ENCODE measurements around the gene LRRC71.

The LRRC71 gene

GRCh38 chr1:156892190-156893047 lies 28.0 kb upstream of the LRRC71 start:
- peak; percentile 70 to 83 for DNase-seq (ENCODE audit: low read depth in 1 of 2, low spot score in 1 of 2)

DNA sequence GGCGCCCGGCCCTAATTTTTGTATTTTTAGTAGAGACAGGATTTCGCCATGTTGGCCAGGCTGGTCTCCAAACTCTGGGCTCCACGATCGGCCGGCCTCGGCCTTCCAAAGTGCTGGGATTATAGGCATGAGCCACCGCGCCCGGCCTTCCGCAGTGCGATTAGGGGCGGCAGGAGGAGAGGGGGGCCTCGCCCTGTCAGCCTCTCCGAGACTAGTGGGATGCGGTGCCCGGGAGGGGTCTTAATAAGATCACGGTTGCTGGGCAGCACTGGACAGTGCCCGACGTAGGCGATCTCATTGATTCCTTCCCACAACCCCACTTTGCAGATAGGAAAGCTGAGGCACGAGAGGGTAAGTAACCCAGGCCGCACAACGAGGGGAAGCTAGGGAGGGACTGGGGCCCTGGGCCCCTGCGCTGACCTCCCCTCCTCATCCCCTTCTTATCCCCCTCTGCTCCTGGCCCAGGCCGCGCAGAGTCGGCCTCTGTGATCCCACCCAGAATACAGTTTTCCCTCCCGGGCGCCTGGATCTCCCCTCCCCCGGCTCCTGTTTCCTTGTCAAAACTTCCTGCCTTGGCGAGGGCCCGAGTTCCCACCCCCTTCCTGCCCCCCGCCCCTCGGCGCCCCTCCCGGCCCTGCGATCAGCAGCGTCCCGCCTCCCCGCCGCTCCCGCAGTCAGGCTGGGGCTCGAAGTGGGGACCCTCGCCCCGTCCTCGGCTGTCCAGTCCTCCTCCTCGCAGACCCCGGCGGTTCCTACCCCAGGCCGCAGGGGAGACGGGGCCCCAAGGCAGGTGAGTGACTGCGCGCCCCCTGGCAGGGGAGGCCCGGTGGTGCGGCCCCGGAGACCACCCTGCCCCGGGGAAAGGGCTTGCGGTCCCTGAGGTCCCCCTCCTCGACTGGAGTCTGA lies 27.1 kb upstream of the LRRC71 start, which contains the start of gene PEAR1:
Gene PEAR1 (plus strand): TSS at position 671 of the 906 bp plus-strand sequence. CDS start 10,209 bp downstream, outside the sequence.
- DNase-seq (ENCODE audit: low read depth in 1 of 2, low spot score in 1 of 2): no peak

- no peak for DNase-seq (ENCODE audit: low read depth in 1 of 2, low spot score in 1 of 2)
Observed at GRCh38 chr1:156894001-156894400, 26.4 kb upstream of the LRRC71 start.

DNA sequence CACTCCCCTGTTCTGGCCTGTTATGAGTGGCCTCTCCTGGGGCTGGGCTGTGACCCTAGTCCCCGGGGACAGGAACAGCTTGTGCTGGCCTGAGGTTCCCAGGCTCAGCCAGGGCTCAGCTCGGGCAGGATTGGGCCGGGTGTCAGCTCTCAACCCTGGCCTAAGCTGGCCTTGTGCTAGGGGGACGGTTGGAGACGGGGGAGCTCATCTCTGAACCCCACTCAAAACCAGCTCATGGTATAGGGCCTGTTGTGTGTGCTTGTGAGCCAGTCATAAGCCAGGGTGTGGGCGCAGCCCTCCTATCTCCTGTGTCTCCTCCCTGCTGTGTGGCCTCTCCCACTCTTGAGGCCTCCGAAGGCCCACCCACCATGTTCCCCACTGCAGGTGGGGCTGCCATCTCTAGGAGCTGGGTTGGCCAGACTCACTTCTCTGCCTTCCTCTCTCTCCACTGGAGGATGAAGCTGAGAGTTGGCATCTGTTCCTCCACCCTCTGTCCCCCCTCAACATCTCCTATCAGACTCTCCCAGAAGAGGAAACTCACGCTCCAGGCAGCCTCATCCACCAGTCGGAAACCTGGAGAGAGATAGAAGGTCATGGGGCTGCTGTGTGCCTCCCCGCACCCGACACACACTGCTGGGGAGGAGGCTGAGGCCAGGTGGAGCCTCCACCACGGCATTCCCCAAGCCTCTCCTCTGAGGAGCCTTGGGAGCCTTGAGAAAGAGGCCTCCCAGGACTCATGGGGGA lies 25.5 kb upstream of the LRRC71 start:
- DNase-seq (ENCODE audit: low read depth in 1 of 2, low spot score in 1 of 2): no peak

- no peak for DNase-seq (ENCODE audit: low read depth in 1 of 2, low spot score in 1 of 2)
Observed at GRCh38 chr1:156895455-156895812, 25.0 kb upstream of the LRRC71 start.

GRCh38 chr1:156895927-156896326 lies 24.5 kb upstream of the LRRC71 start:
- no peak for DNase-seq (ENCODE audit: low read depth in 1 of 2, low spot score in 1 of 2)

DNA sequence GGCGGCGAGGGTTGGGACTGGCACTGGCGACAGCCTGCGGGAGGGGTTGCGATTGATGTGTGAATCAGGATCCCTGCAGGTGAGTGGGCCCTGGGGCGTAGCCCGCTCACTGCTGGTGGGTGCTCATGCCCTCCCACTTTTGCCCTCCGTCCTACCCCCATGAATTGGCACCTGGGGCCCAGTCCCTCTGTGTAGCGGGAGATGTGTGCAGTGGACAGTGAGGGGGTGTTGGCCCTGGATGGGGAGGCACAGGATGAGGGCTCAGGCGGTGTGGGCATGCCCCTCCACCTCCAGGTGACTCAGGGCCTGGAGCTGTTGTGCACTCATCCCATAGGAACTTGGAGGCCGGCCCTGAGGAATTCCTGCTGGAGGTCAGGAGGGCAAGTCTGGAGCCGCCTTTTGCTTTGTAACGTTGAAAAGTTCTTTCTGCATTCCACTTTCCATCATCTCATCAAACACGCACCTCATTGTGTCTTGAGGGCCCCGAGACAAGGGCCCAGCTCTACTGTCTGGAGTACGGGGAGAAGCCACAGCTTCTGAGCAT lies 23.9 kb upstream of the LRRC71 start:
- no peak for DNase-seq (ENCODE audit: low read depth in 1 of 2, low spot score in 1 of 2)

- no peak for DNase-seq (ENCODE audit: low read depth in 1 of 2, low spot score in 1 of 2)
Observed at GRCh38 chr1:156897078-156897825, 23.2 kb upstream of the LRRC71 start.

- DNase-seq (ENCODE audit: low read depth in 1 of 2, low spot score in 1 of 2): no peak
Observed at GRCh38 chr1:156898161-156898566, 22.3 kb upstream of the LRRC71 start.

- DNase-seq (ENCODE audit: low read depth in 1 of 2, low spot score in 1 of 2): no peak
Observed at GRCh38 chr1:156898971-156899664, 21.3 kb upstream of the LRRC71 start.

DNA sequence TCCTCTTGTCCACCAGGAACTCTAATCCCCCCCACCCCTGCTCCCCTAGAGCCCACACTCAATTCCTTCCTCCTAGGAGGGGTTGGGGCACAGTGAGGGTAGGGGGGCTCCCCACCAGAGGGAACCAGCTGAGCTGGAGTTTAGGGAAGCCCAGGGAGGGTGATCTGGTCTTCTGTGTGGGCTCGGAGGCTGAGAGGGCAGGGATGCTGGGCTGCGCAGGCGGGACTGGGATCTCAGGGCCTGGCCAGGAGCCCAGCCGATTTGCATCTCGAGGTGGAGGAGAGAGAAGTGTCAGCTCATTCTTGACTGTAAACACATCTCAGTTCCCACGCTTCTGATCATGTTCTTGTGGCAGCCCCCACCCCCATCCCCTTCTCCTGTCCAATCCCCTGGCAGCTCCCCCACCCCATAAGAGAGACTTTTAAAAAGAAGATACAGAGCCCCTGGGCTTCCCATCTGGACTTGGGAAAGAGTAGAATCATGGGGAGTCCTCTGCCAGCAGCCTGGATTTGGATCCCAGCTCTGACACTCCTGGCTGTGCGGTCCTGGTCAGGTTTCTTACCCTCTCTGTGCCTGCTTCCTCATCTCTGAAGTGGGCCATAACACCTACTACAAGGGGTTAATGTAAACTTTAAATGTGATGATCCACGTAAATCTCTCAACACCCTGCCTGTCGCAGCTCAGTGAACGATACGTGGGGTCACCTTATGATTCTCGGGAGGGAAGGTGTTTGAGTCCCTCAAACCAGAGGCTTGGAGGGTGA lies 20.3 kb upstream of the LRRC71 start:
- DNase-seq (ENCODE audit: low read depth in 1 of 2, low spot score in 1 of 2): no peak

- no peak for DNase-seq (ENCODE audit: low read depth in 1 of 2, low spot score in 1 of 2)
Observed at GRCh38 chr1:156900896-156901589, 19.4 kb upstream of the LRRC71 start.

DNA sequence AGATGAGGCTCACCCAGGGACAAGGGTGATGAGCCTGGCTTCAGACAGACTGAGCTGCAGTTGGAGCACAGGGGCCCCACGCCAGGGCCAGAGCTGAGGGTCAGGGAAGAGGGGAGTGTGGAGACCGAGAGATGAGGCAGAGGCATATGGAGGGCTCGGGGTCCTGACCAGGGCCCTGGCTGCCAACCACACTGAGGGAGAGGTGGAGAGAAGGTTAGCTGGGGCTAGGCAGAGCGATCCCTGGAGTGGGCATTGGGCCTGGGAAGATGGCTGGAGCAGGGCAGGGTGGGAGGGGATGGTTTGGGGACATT lies 18.9 kb upstream of the LRRC71 start:
- DNase-seq (ENCODE audit: low read depth in 1 of 2, low spot score in 1 of 2): no peak

DNA sequence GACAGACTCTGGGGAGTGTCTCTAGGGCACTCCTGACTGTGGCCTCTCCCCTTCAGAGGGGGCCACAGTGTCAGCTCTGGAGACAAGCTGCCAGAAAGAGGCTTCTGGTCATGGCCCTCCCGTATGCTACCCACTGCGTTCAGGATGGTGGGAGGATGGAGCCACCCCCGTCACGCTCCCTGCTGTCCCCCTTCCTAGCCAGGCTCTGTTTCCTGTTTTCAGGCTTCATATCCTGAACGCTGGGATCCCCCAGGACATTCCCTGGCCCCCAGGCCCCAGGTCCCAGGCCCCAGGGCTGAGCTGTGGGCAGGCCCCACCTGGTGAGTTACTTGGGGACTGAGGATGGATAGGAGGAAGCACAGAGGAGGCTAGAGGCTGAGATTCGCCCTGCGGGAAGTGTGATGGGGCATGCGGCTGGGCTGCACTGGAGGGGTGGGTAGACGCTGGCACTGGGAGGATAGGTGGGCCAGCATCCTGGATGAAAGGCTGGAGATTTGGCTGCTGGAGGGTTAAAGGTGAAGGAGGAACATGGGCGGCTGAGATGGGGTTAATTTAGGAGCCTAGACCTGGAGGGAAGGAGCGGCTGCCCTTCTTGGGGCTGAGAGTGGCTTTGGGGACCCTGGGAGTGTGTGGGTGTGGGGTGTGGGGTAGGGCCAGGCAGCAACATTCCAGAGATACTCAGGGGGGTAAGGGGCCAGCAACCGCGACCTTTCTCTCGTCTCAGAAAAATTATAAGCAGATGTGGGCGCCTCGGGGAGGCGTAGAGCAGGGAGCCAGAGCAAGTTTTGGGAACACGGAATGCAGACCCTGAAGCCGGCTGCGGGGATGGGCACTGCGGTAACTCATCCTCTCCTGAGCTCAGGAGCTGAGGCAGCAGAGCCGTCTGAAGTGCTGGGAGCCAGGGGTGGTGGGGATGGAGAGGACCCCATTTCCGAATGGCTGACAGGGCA lies 18.2 kb upstream of the LRRC71 start:
- DNase-seq (ENCODE audit: low read depth in 1 of 2, low spot score in 1 of 2): no peak

GRCh38 chr1:156903328-156904091 lies 16.9 kb upstream of the LRRC71 start:
- DNase-seq (ENCODE audit: low read depth in 1 of 2, low spot score in 1 of 2): no peak

GRCh38 chr1:156904187-156904959 lies 16.1 kb upstream of the LRRC71 start:
- no peak for DNase-seq (ENCODE audit: low read depth in 1 of 2, low spot score in 1 of 2)

Measured in activated CD4-positive, alpha-beta T cell treated with anti-CD3 and anti-CD28 coated beads, Interleukin-2, amount 50 U/mL, for 24 hours (primary cell).